Right lobe of liver (tissue), 6 donors: ENCODE data around the gene FCRL5. TPM values are rescaled to one million over a fixed set of nuclear protein-coding genes. Genes with fewer than 3 reads are reported as not detected.

Experiments used
- ATAC-seq, 4 donors: fragments of 200-7000 bp; cut with Tn5 transposase; one replicate each; pipeline ENCODE4 v1.9.1; 2020; ENCODE audit warnings: mild to moderate bottlenecking in 4 of 4, moderate library complexity in 4 of 4
- DNase-seq, 3 donors: peaks; one replicate each; pipeline ENCODE4 v3.0.0-alpha.2; 2020
- H3K27ac ChIP-seq, 3 donors: fragments of 200-600 bp; one replicate each; pipeline ENCODE4 v1.8.0; 2022
- H3K27me3 ChIP-seq, 2 donors: fragments of 200-600 bp; one replicate each; pipeline ENCODE4 v1.8.0; 2022
- H3K36me3 ChIP-seq, 4 donors: fragments of 200-600 bp; sonication (generic) in 1 of 4; one replicate each; pipeline versions ENCODE4 v1.5.1 to v1.8.0; 2017 to 2022; ENCODE audit warnings: control low read depth in 1 of 4
- H3K4me1 ChIP-seq, 4 donors: fragments of 200-600 bp; sonication (generic) in 1 of 4; one replicate each; pipeline versions ENCODE4 v1.5.1 to v1.8.0; 2017 to 2022; ENCODE audit warnings: control low read depth in 1 of 4
- H3K4me3 ChIP-seq, 3 donors: fragments of 200-600 bp; one replicate each; pipeline ENCODE4 v1.8.0; 2022
- H3K9me3 ChIP-seq, 4 donors: fragments of 200-600 bp; sonication (generic) in 1 of 4; one replicate each; pipeline versions ENCODE4 v1.5.1 to v1.8.0; 2017 to 2022; ENCODE audit warnings: control low read depth in 1 of 4
- CTCF ChIP-seq, 4 donors: fragments of 200-600 bp in 3 of 4; fragments of 450-650 bp in 1 of 4; IDR thresholded peaks; one replicate each; pipeline versions ENCODE4 v1.5.1 to v1.8.0; 2016 to 2022; ENCODE audit warnings: antibody characterized with exemption in 4 of 4, mild to moderate bottlenecking in 2 of 4
- POLR2A ChIP-seq: fragments of 450-650 bp; IDR thresholded peaks from one replicate; pipeline ENCODE4 v1.6.1; 2017; ENCODE audit warnings: antibody characterized with exemption, mild to moderate bottlenecking
- WGBS: methylation state at CpG from one replicate; pipeline ENCODE4 v1.1.6; 2018; ENCODE audit warnings: low coverage, low lambda C conversion rate; ENCODE audit not compliant: insufficient coverage; ENCODE audit errors: missing lambda C conversion rate; 5-methylcytosine and 5-hydroxymethylcytosine counted together
- intact Hi-C, 2 donors: fragments of 100-400 bp; cut with DNase I; formaldehyde crosslinking; loops; one replicate each; pipeline versions ENCODE4 v1.11.2 to v1.14.1; 2022
- total RNA-seq, 6 experiments: library from RNA; depleted of rRNA in 2 of 6; stranded (reverse); fragments of >200 nt in 2 of 6; fragmentation: NEBNext Ultra II Directional in 3 of 6; extraction: Animal tissue kit (Norgen Biotek cat#: 25700) in 3 of 6; gene quantifications; one replicate each; pipeline versions ENCODE4 v1.1.0 to v1.2.4, GENCODE V29; 2016 to 2023
- donor health status: DM: no; HTN: yes; CAD: no.
- donor health status: DM: no; HTN: no; CAD: no.
- donor health status: DM: no; HTN: no; CAD: no.
- donor health status: DM: no; HTN: yes; CAD: no.
- donor health status: DM: no; HTN: yes; CAD: no.

FCRL5 gene
- total RNA-seq, 6 experiments from 2014 or later: 0.15 to 0.61 (median 0.29) TPM

- H3K4me1 ChIP-seq: no peaks in the 10 kb centered on the region
- WGBS: 61% methylated on average over 3 of the region's 3 CpGs
- no peak overlapping the region for H3K4me3 ChIP-seq
- no peak overlapping the region for H3K27ac ChIP-seq
- intact Hi-C loops: no loop called here
- no peak for DNase-seq
- H3K9me3 ChIP-seq: no peaks in the 10 kb centered on the region
- ATAC-seq: no peak
- H3K36me3 ChIP-seq: no peaks in the 10 kb centered on the region
- TF ChIP-seq POLR2A: no peak
- TF ChIP-seq CTCF (IDR thresholded peaks at IDR 0.05): no peak
- no peaks in the 10 kb centered on the region for H3K27me3 ChIP-seq
Observed at GRCh38 chr1:157472959-157473358, 79.4 kb downstream of the FCRL5 start.

GRCh38 chr1:157472056-157472701 lies 80.1 kb downstream of the FCRL5 start:
- no peaks in the 10 kb centered on the region for H3K27me3 ChIP-seq
- no peaks in the 10 kb centered on the region for H3K9me3 ChIP-seq
- H3K4me3 ChIP-seq: no peak overlapping the region
- no peaks in the 10 kb centered on the region for H3K36me3 ChIP-seq
- intact Hi-C loops: no loop called here
- H3K27ac ChIP-seq: no peak overlapping the region
- DNase-seq (no peak), ATAC-seq (no peak)
- TF ChIP-seq POLR2A (no peak), CTCF (IDR thresholded peaks at IDR 0.05) (no peak)
- WGBS: 61% methylated on average over 5 of the region's 5 CpGs
- H3K4me1 ChIP-seq: no peaks in the 10 kb centered on the region

GRCh38 chr1:157471531-157471930 lies 80.8 kb downstream of the FCRL5 start:
- TF ChIP-seq POLR2A: no peak
- no peak for TF ChIP-seq CTCF (IDR thresholded peaks at IDR 0.05)
- DNase-seq (no peak), ATAC-seq (no peak)
- Histone ChIP-seq H3K27ac (no peak overlapping the region), H3K36me3 (no peaks in the 10 kb centered on the region), H3K9me3 (no peaks in the 10 kb centered on the region), H3K4me1 (no peaks in the 10 kb centered on the region), H3K27me3 (no peaks in the 10 kb centered on the region), H3K4me3 (no peak overlapping the region)
- 93% methylated on average over 3 of the region's 3 CpGs for WGBS
- intact Hi-C loops: no loop called here

GRCh38 chr1:157469752-157470675 lies 82.3 kb downstream of the FCRL5 start:
- ATAC-seq: no peak
- intact Hi-C loops: no loop called here
- Histone ChIP-seq H3K4me3 (no peak overlapping the region), H3K36me3 (no peaks in the 10 kb centered on the region), H3K9me3 (no peaks in the 10 kb centered on the region), H3K27ac (no peak overlapping the region), H3K4me1 (no peaks in the 10 kb centered on the region), H3K27me3 (no peaks in the 10 kb centered on the region)
- TF ChIP-seq CTCF (IDR thresholded peaks at IDR 0.05) (no peak), POLR2A (no peak)
- no peak for DNase-seq
- 13% methylated on average over 1 of the region's 4 CpGs for WGBS
